ENCODE measurements around the gene STK32C.

GRCh38 chr10:132207536-132208461 is 100.0 kb downstream of the STK32C start:
- TF ChIP-seq, protein P1, sequence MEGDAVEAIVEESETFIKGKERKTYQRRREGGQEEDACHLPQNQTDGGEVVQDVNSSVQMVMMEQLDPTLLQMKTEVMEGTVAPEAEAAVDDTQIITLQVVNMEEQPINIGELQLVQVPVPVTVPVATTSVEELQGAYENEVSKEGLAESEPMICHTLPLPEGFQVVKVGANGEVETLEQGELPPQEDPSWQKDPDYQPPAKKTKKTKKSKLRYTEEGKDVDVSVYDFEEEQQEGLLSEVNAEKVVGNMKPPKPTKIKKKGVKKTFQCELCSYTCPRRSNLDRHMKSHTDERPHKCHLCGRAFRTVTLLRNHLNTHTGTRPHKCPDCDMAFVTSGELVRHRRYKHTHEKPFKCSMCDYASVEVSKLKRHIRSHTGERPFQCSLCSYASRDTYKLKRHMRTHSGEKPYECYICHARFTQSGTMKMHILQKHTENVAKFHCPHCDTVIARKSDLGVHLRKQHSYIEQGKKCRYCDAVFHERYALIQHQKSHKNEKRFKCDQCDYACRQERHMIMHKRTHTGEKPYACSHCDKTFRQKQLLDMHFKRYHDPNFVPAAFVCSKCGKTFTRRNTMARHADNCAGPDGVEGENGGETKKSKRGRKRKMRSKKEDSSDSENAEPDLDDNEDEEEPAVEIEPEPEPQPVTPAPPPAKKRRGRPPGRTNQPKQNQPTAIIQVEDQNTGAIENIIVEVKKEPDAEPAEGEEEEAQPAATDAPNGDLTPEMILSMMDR (IDR thresholded peaks at IDR 0.05): no peak
- no peak for TF ChIP-seq POLR2A (IDR thresholded peaks at IDR 0.05)
